Left lung (tissue), 10 donors: ENCODE measurements around the gene SLC35G3. TPM values are rescaled to one million over a fixed set of nuclear protein-coding genes. Genes with fewer than 3 reads are reported as not detected.
"Not testable (repeated sequence)": the region's sequence is repeated elsewhere in the genome, so short reads cannot be mapped to it uniquely, and the experiment has no call there.

Experiments used
- ATAC-seq: fragments of 200-7000 bp; cut with Tn5 transposase; one replicate; pipeline ENCODE4 v1.9.1; 2020; ENCODE audit warnings: moderate library complexity
- DNase-seq, 4 donors: peaks; one replicate each; pipeline ENCODE4 v3.0.0-alpha.2; 2013 to 2020
- H3K27ac ChIP-seq, 2 donors: fragments of 200-600 bp; sonication (generic) in 1 of 2; one replicate each; pipeline versions ENCODE4 v1.5.0 to v1.8.0; 2020 to 2021
- H3K27me3 ChIP-seq, 2 donors: fragments of 200-600 bp; sonication (generic) in 1 of 2; one replicate each; pipeline versions ENCODE4 v1.5.0 to v1.8.0; 2020 to 2021
- H3K36me3 ChIP-seq, 2 donors: fragments of 200-600 bp; sonication (generic) in 1 of 2; one replicate each; pipeline versions ENCODE4 v1.5.0 to v1.8.0; 2020 to 2021
- H3K4me1 ChIP-seq, 2 donors: fragments of 200-600 bp; one replicate each; pipeline ENCODE4 v1.8.0; 2021
- H3K4me3 ChIP-seq, 2 donors: fragments of 200-600 bp; sonication (generic) in 1 of 2; one replicate each; pipeline versions ENCODE4 v1.5.0 to v1.8.0; 2020 to 2021; ENCODE audit warnings: mild to moderate bottlenecking in 1 of 2
- H3K9me3 ChIP-seq, 2 donors: fragments of 200-600 bp; sonication (generic) in 1 of 2; one replicate each; pipeline versions ENCODE4 v1.5.0 to v1.8.0; 2020 to 2021
- CTCF ChIP-seq, 2 donors: fragments of 200-600 bp; sonication (generic) in 1 of 2; IDR thresholded peaks; one replicate each; pipeline versions ENCODE4 v1.5.0 to v1.8.0; 2021; ENCODE audit warnings: antibody characterized with exemption in 2 of 2
- intact Hi-C, 2 donors: fragments of 100-400 bp; cut with DNase I; formaldehyde crosslinking; loops; one replicate each; pipeline versions ENCODE4 v1.11.2 to v1.14.2; 2022
- polyA plus RNA-seq, 6 donors: library from polyadenylated mRNA; unstranded; fragments of 120-200 nt; gene quantifications; one replicate each; pipeline ENCODE4 v1.2.1, GENCODE V29; 2013; ENCODE audit not compliant: insufficient read length in 6 of 6
- total RNA-seq, 2 donors: library from RNA; stranded (reverse); fragmentation: NEBNext Ultra II Directional; extraction: Animal tissue kit (Norgen Biotek cat#: 25700); gene quantifications; one replicate each; pipeline ENCODE4 v1.2.1, GENCODE V29; 2021
- donor health status: DM: no; HTN: yes; CAD: no.
- donor health status: DM: no; HTN: no; CAD: no.

The SLC35G3 gene
- total and polyA plus RNA-seq, 8 donors, result not detected

GRCh38 chr17:35235289-35235688, 41.1 kb upstream of the SLC35G3 start:
- H3K9me3 ChIP-seq, result no peaks in the 10 kb centered on the region
- intact Hi-C loops, result no loop called here
- ATAC-seq, result no peak
- H3K4me1 ChIP-seq, result peaks cover 0 to 8% of the 10 kb centered on the region in 2 donors
- H3K27ac ChIP-seq, result no peak overlapping the region
- H3K27me3 ChIP-seq, result no peaks in the 10 kb centered on the region
- H3K36me3 ChIP-seq, result no peaks in the 10 kb centered on the region
- DNase-seq, result no peak
- no peak for TF ChIP-seq CTCF (IDR thresholded peaks at IDR 0.05)
- no peak overlapping the region for H3K4me3 ChIP-seq

DNA sequence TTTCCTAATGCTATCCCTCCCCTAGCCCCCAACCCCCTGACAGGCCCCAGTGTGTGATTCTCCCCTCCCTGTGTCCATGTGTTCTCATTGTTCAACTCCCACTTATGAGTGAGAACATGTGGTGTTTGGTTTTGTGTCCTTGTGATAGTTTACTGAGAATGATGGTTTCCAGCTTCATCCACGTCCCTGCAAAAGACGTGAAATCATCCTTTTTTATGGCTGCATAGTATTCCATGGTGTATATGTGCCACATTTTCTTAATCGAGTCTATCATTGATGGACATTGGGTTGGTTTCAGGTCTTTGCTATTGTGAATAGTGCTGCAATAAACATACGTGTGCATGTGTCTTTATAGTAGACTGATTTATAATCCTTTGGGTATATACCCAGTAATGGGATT, 40.1 kb upstream of the SLC35G3 start:
- DNase-seq, H3K27ac ChIP-seq, ATAC-seq, H3K9me3 ChIP-seq, H3K4me3 ChIP-seq, H3K36me3 ChIP-seq, H3K27me3 ChIP-seq, intact Hi-C loops, H3K4me1 ChIP-seq: not testable (repeated sequence)

- TF ChIP-seq CTCF (IDR thresholded peaks at IDR 0.05), result no peak
- H3K27ac ChIP-seq, result no peak overlapping the region
- DNase-seq (no peak), ATAC-seq (no peak)
- H3K9me3 ChIP-seq, result no peaks in the 10 kb centered on the region
- H3K27me3 ChIP-seq, result no peaks in the 10 kb centered on the region
- no peaks in the 10 kb centered on the region for H3K36me3 ChIP-seq
- no peaks in the 10 kb centered on the region for H3K4me1 ChIP-seq
- no peak overlapping the region for H3K4me3 ChIP-seq
- intact Hi-C loops, result no loop called here
These were observed 35.4 kb upstream of the SLC35G3 start for GRCh38 chr17:35229638-35230037.

- no peak for ATAC-seq
These were observed 33.4 kb upstream of the SLC35G3 start for GRCh38 chr17:35227546-35227945.

DNA sequence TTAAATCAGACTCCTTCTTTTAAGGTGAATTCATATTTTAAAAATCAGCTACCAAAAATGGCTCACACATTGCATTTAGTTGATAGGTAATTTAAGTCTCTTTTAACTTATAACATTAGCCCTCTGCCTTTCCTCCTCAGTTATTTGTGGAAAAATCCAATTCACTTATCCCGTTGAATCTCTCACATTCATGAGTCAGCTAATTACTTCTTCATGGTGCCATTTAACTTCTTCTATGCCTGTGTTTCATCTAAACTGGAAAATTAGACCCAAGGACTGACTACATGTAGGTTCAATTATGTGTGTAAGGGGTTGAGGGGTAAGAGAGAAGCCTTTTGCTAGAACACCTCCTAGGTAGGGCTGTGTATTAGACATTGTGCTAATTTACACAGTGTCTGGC, 30.2 kb upstream of the SLC35G3 start:
- Histone ChIP-seq H3K4me1 (peaks cover 0 to 4% of the 10 kb centered on the region in 2 donors), H3K27ac (no peak overlapping the region), H3K36me3 (no peaks in the 10 kb centered on the region), H3K9me3 (peaks cover 0 to 8% of the 10 kb centered on the region in 2 donors), H3K27me3 (no peaks in the 10 kb centered on the region), H3K4me3 (no peak overlapping the region)
- no peak for ATAC-seq
- intact Hi-C loops, result no loop called here
- DNase-seq, result no peak
- TF ChIP-seq CTCF (IDR thresholded peaks at IDR 0.05), result no peak

More at GRCh38 chr17:35227546-35227945, 33.4 kb upstream of the SLC35G3 start:
- H3K27me3 ChIP-seq, result no peaks in the 10 kb centered on the region
- intact Hi-C loops, result no loop called here
- peaks cover 0 to 2% of the 10 kb centered on the region in 2 donors for H3K9me3 ChIP-seq
- no peak for DNase-seq
- H3K27ac ChIP-seq, result no peak overlapping the region
- TF ChIP-seq CTCF (IDR thresholded peaks at IDR 0.05), result no peak
- no peaks in the 10 kb centered on the region for H3K4me1 ChIP-seq
- H3K4me3 ChIP-seq, result no peak overlapping the region
- no peaks in the 10 kb centered on the region for H3K36me3 ChIP-seq

DNA sequence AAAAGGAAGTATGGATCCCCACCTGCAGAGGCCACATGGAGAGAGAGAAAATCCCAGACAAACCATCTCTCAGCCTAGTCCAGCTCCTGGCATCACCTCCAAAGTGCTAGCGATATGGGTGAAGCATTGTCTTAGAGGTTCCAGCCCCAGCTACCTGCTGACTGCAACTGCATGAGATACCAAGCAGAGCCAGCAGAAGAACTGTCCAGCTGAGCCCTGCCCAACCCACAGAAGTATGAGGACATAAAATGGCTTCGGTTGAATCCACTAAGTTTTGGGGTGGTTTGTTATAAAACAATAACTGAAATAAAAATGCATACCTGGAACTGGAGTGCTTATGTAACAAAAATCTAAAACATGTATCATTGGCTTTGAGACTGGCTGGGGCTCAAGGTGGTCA, 28.3 kb upstream of the SLC35G3 start:
- no peak for TF ChIP-seq CTCF (IDR thresholded peaks at IDR 0.05)
- Histone ChIP-seq H3K9me3 (peaks cover 0 to 8% of the 10 kb centered on the region in 2 donors), H3K4me3 (no peak overlapping the region), H3K27ac (no peak overlapping the region), H3K27me3 (no peaks in the 10 kb centered on the region), H3K4me1 (peaks cover 0 to 18% of the 10 kb centered on the region in 2 donors), H3K36me3 (no peaks in the 10 kb centered on the region)
- no peak for DNase-seq
- no peak for ATAC-seq
- intact Hi-C loops, result no loop called here
